HG02623 (cell line): ENCODE data around the gene SNRPN.
"Not testable (repeated sequence)": the region's sequence is repeated elsewhere in the genome, so short reads cannot be mapped to it uniquely, and the experiment has no call there.

ENCODE experiments used
- ATAC-seq: cut with Tn5 transposase; IDR thresholded peaks from one replicate; pipeline ENCODE4 v1.9.1; 2021; ENCODE audit warnings: moderate library complexity; ENCODE audit not compliant: unreplicated experiment

Gene SNRPN

GRCh38 chr15:24966364-24967103 is 11.7 kb downstream of the SNRPN start:
- no peak for ATAC-seq

- no peak for ATAC-seq
Observed at GRCh38 chr15:24971052-24971451, 16.3 kb downstream of the SNRPN start.

- ATAC-seq: no peak
Observed at GRCh38 chr15:24971772-24972171, 17.0 kb downstream of the SNRPN start.

- ATAC-seq: not testable (repeated sequence)
Observed at GRCh38 chr15:24972707-24973106, 17.9 kb downstream of the SNRPN start.

- ATAC-seq: no peak
Observed at GRCh38 chr15:24976932-24977331, 22.1 kb downstream of the SNRPN start.

- no peak for ATAC-seq
Observed at GRCh38 chr15:24977686-24978085, 22.9 kb downstream of the SNRPN start.

GRCh38 chr15:24985224-24985623 is 30.4 kb downstream of the SNRPN start:
- ATAC-seq: no peak

- ATAC-seq: no peak
Observed at GRCh38 chr15:24986653-24987052, 31.9 kb downstream of the SNRPN start.

- ATAC-seq: no peak
Observed at GRCh38 chr15:25019434-25019833, 64.6 kb downstream of the SNRPN start.

- no peak for ATAC-seq
Observed at GRCh38 chr15:25022233-25022632, 67.4 kb downstream of the SNRPN start.
